ENCODE results near the gene ARL14. TPM values are rescaled to one million over a fixed set of nuclear protein-coding genes. Genes with fewer than 3 reads are reported as not detected.

ARL14 gene
- total RNA-seq, 1 donor from 2014 or later = 0.26 TPM

- peak; percentile 39 for DNase-seq (ENCODE audit: low read depth)
- TF ChIP-seq, protein P1, sequence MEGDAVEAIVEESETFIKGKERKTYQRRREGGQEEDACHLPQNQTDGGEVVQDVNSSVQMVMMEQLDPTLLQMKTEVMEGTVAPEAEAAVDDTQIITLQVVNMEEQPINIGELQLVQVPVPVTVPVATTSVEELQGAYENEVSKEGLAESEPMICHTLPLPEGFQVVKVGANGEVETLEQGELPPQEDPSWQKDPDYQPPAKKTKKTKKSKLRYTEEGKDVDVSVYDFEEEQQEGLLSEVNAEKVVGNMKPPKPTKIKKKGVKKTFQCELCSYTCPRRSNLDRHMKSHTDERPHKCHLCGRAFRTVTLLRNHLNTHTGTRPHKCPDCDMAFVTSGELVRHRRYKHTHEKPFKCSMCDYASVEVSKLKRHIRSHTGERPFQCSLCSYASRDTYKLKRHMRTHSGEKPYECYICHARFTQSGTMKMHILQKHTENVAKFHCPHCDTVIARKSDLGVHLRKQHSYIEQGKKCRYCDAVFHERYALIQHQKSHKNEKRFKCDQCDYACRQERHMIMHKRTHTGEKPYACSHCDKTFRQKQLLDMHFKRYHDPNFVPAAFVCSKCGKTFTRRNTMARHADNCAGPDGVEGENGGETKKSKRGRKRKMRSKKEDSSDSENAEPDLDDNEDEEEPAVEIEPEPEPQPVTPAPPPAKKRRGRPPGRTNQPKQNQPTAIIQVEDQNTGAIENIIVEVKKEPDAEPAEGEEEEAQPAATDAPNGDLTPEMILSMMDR (IDR thresholded peaks at IDR 0.05; ENCODE audit: insufficient read depth, low read length, severe bottlenecking) = no peak
- Histone ChIP-seq H3K4me3 (ENCODE audit: low read depth, low read length) (no peak overlapping the region), H3K36me3 (ENCODE audit: control insufficient read depth, insufficient read depth, low read length) (no peaks in the 10 kb centered on the region), H3K27me3 (ENCODE audit: control insufficient read depth, insufficient read depth, low read length) (no peaks in the 10 kb centered on the region)
- no peak for FAIRE-seq
These were observed 510 bp downstream of the ARL14 start for GRCh38 chr3:160677459-160677881.

DNA sequence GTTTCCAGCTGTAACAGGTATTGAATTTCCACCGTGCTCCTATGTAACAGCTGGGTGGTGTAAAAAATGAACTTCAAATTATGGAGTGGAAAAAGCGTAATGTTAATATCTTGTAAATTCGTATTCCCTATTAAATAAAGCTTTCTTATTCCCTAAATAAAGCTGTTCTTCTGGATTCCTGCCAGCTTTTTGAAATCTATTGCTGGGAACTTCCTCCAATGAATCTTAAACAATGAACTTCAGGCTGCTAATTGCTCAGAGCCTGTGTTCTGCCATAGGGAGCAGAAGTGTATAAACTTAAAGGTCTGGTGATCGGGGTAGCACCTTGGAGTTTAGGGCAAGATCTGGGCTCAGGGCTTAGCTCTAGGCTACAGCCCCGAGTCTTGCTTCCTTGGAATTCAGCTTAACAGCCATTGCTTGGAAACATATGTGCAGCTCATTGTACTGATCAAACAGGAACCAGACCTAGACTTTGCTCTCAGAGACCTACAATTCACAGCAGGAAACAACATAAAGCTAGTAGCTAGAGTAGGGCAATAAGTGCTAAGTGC, 1.4 kb downstream of the ARL14 start:
- Histone ChIP-seq H3K27me3 (ENCODE audit: control insufficient read depth, insufficient read depth, low read length) (no peaks in the 10 kb centered on the region), H3K36me3 (ENCODE audit: control insufficient read depth, insufficient read depth, low read length) (no peaks in the 10 kb centered on the region), H3K4me3 (ENCODE audit: low read depth, low read length) (no peak overlapping the region)
- TF ChIP-seq, protein P1 (IDR thresholded peaks at IDR 0.05; ENCODE audit: insufficient read depth, low read length, severe bottlenecking) = no peak
- DNase-seq (ENCODE audit: low read depth) (peak; percentile 25), FAIRE-seq (no peak)

- no peaks in the 10 kb centered on the region for H3K36me3 ChIP-seq (ENCODE audit: control insufficient read depth, insufficient read depth, low read length)
- H3K4me3 ChIP-seq (ENCODE audit: low read depth, low read length) = no peak overlapping the region
- DNase-seq (ENCODE audit: low read depth) (no peak), FAIRE-seq (no peak)
- no peaks in the 10 kb centered on the region for H3K27me3 ChIP-seq (ENCODE audit: control insufficient read depth, insufficient read depth, low read length)
- TF ChIP-seq, protein P1 (IDR thresholded peaks at IDR 0.05; ENCODE audit: insufficient read depth, low read length, severe bottlenecking) = no peak
These were observed 7.4 kb downstream of the ARL14 start for GRCh38 chr3:160684368-160684740.

GRCh38 chr3:160685144-160685766, 8.3 kb downstream of the ARL14 start:
- DNase-seq (ENCODE audit: low read depth) = peak; percentile 23
- no peak for FAIRE-seq
- TF ChIP-seq, protein P1 (IDR thresholded peaks at IDR 0.05; ENCODE audit: insufficient read depth, low read length, severe bottlenecking) = peak; percentile 30
- Histone ChIP-seq H3K4me3 (ENCODE audit: low read depth, low read length) (no peak overlapping the region), H3K27me3 (ENCODE audit: control insufficient read depth, insufficient read depth, low read length) (no peaks in the 10 kb centered on the region), H3K36me3 (ENCODE audit: control insufficient read depth, insufficient read depth, low read length) (no peaks in the 10 kb centered on the region)

DNA sequence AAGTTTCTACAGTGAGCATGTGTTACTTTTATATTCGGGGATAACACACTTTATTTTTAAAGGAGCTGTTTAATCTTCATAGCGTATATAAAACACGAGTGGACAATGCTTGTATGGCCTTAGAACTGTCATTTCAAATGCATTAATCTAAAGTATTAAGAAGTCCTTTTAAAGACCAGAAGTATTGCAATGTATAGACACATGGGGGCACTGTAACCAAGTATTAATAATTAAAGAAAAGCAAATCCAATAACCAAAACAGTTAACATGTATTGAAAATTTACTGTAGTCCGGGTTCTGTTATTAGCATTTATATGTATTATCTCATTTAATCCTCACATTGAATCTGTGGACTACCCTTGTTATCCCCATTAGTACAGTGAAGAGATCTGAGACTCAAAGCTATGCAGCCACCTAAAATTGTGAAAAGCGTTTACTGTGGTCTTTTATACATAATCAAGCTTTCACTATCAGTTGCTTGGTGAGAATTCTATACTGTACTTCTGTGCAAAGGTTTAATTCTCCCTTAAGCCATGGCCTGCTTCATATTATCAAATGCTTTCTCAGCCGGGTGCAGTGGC, 10.1 kb downstream of the ARL14 start:
- FAIRE-seq (no peak), DNase-seq (ENCODE audit: low read depth) (peak; percentile 29)
- H3K4me3 ChIP-seq (ENCODE audit: low read depth, low read length) = no peak overlapping the region
- H3K36me3 ChIP-seq (ENCODE audit: control insufficient read depth, insufficient read depth, low read length) = no peaks in the 10 kb centered on the region
- TF ChIP-seq, protein P1 (IDR thresholded peaks at IDR 0.05; ENCODE audit: insufficient read depth, low read length, severe bottlenecking) = peak; percentile 16
- H3K27me3 ChIP-seq (ENCODE audit: control insufficient read depth, insufficient read depth, low read length) = no peaks in the 10 kb centered on the region
